ENCODE data around the gene TCOF1.
"Not testable (repeated sequence)": the region's sequence is repeated elsewhere in the genome, so short reads cannot be mapped to it uniquely, and the experiment has no call there.

The TCOF1 gene

DNA sequence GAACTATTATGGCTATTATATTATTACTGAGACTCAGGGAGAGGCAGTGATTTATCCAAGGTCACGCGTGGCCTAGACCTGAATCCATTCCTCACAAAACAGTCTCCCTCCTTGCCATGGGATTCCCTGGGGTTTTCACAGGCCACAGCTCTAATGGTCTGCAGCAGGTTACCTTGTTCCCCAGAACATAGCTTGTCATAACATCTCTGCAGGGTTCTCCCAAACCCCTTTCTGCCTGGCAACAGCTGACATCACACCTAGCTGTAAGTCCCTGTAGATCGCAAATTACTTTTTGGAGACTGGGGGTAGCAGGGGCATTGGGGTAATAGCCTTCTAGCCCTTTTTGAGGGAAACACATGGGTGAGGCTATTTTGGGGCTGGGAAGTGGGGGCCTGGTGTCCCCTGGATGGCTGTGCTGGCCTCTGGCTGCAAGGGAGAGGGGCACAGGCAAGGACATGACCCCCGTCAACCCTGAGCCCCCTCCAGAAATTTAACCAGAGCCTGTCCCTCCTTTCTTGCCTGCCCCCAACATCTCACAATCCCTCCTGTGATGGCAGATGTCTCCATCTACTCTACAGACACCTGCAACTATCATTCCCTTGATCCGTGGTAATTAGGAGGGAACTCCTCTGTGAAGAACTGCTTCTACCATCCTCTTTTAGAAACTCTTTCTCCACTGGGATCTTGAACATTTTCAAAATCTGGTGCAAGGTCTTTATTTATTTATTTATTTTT is 53.9 kb downstream of the TCOF1 start:
- no peak for FAIRE-seq

DNA sequence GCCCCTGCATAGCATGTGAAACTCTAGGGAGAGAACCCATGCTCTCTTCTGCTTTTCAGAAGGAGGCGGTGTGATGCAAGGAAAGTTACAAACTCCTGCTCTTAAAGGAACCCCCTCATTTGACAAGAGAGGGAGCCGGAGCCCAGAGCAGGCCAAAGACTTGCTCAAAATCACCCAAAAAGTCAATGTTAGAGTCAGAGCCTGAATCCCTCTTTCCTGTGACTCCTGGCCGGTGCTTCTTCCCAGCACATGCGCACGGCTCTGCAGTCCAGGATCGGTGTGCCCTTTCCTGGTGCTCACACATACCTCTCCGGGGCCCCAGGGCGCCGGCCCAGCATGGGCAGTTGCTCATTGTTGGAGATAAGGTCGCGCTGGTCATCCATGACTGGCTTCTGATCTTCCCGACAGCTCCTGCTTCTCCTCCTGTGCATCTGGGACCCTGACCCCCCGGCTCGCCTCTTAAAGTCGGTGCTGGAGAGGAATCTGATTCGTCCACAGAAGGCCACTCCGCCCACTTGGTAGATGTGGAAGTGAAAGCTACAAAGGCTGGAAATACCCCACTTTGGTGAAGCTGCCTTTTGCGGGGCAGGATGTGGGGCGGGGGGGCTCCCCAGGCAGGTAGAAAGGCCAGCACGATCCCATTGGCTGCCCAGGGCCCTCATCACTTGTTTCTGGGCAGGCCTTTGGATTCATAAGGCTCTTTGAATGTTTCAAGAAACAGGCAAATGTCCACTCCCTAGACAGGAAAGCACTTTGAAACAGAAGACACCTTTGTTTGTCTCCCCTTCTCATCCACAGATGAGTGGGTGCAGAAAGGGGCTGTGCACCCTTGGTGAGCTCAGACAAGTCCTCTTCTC is 55.0 kb downstream of the TCOF1 start, which contains the start of gene CD74:
CD74 (minus strand) TSS at position 592 of the 857 bp plus-strand sequence; CDS start at position 431, 161 bp downstream.
- DNase-seq (ENCODE audit: insufficient read length, low spot score) = no peak
- TF ChIP-seq, protein P1, sequence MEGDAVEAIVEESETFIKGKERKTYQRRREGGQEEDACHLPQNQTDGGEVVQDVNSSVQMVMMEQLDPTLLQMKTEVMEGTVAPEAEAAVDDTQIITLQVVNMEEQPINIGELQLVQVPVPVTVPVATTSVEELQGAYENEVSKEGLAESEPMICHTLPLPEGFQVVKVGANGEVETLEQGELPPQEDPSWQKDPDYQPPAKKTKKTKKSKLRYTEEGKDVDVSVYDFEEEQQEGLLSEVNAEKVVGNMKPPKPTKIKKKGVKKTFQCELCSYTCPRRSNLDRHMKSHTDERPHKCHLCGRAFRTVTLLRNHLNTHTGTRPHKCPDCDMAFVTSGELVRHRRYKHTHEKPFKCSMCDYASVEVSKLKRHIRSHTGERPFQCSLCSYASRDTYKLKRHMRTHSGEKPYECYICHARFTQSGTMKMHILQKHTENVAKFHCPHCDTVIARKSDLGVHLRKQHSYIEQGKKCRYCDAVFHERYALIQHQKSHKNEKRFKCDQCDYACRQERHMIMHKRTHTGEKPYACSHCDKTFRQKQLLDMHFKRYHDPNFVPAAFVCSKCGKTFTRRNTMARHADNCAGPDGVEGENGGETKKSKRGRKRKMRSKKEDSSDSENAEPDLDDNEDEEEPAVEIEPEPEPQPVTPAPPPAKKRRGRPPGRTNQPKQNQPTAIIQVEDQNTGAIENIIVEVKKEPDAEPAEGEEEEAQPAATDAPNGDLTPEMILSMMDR (IDR thresholded peaks at IDR 0.05; ENCODE audit: insufficient read depth, missing control alignments) = no peak
- FAIRE-seq = no peak

More for the DNA sequence above, 53.9 kb downstream of the TCOF1 start:
- TF ChIP-seq, protein P1 (IDR thresholded peaks at IDR 0.05; ENCODE audit: insufficient read depth, missing control alignments) = no peak
- DNase-seq (ENCODE audit: insufficient read length, low spot score) = no peak

DNA sequence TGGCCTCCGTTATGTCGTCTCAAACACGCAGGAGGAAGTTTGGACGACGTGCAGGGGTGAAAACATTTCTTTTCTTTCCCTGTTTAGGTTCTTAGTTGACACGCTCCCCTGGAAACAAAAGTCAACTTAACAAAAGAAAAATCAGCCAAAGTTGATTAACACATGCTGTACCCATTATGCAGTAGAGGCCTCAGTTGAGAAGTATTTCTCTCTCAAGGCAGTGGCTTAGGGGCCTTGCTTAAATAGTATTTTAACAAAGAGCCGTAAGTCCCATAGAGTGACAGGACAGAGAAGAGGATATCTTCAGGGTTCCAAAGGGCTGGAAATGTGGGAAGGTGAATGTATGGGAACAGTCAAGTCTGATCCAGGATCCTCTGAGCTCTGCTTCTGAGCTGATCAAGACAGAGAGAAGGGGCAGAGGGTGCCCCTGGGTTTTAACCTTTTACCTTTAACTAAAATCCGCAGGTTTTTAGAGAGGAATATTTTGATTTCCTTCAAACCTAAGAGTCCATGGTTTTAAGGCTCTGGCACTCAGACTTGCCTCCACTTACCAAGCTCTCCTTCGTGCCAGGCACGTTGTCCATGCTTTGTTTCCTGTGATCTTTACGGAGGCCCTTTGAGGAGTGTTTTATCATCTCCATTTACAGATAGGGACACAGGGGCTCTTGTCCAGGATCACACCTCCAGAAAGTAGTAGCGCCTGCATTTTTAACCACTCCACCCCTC is 55.8 kb downstream of the TCOF1 start:
- TF ChIP-seq, protein P1 (IDR thresholded peaks at IDR 0.05; ENCODE audit: insufficient read depth, missing control alignments) = no peak
- FAIRE-seq (no peak), DNase-seq (ENCODE audit: insufficient read length, low spot score) (no peak)

DNA sequence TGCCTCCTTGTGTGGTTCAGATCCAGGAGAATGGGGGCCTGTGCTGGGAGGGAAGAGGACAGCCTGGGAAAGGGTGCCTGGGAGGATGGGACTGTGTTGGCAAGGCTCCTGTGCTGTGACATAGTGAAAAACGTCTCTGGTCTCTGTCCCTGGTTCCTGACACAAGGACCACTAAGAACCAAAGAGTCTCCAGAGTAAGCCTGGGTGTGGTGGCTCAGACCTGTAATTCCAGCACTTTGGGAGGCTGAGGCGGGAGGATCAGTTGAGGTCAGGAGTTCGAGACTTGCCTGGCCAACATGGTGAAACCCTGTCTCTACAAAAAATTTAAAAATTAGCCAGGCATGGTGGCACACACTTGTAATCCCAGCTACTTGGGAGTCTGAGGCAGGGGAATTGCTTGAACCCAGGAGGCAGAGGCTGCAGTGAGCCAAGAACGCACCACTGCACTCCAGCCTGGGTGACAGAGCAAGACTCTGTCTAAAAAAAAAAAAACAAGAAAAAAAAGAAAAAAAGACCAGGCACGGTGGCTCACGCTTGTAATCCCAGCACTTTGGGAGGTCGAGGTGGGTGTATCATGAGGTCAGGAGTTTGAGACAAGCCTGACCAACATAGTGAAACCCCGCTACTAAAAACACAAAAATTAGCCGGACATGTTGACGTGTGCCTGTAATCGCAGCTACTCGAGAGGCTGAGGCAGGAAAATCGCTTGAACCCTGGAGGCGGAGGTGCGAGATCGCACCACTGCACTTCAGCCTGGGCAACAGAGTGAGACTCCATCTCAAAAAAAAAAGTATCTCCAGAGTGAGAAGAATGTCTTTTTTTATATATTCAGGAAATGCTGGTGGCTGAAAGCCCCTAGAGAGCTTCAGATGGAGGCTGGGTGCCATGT is 56.6 kb downstream of the TCOF1 start:
- not testable (repeated sequence) for DNase-seq (ENCODE audit: insufficient read length, low spot score); FAIRE-seq

DNA sequence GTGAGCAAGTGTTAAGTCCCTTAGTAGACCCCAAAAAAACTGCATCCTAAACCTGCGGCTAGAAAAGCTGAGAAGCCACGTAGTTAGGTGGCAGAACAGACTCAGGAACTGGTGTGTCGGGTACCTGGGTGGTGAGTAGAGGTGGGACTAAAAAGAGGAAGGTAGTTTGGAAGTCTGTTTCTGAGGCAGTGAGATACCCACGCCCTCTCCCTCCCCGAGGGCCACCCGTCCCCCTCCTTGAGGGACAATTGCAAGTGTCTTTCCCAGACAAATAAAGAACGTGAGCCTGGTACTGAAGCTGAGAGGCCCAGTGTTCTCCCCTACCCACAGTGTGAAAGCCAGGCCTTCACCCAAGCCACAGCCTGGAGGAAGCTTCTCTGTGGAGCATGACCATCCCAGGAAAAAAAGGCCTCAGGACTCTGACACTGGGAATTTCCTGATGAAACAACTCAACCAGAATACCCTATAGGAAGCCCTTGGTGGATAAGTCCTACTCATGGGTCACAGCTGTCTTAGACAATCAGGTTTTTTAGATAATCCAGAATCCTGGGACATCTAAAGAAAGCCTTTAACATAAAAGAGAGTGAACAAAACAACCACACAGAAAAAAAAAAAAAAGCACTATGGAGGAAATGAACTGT is 62.3 kb downstream of the TCOF1 start:
- TF ChIP-seq, protein P1 (IDR thresholded peaks at IDR 0.05; ENCODE audit: insufficient read depth, missing control alignments) = no peak
- FAIRE-seq (no peak), DNase-seq (ENCODE audit: insufficient read length, low spot score) (no peak)

DNA sequence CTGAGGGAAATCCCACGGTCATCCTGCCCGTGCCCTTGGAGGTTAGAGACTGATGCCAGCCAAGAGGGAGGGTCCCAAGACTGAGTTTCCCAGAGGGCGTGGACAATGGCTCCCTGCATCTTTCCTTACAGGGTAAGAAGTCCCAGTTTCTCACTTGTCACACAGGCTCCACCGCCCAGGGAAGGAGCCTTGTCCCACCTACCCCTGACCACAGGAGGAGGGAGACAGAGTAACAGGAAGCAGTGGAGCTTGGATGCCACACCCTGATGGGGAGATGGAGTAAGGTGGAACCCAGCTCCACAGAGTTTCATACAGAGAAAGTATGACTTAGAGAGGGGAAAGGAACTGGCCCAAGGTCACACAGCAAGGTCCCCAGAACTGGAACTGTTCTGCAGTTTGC is 64.6 kb downstream of the TCOF1 start:
- DNase-seq (ENCODE audit: insufficient read length, low spot score) (no peak), FAIRE-seq (no peak)
- TF ChIP-seq, protein P1 (IDR thresholded peaks at IDR 0.05; ENCODE audit: insufficient read depth, missing control alignments) = no peak
